ENCODE data around the gene KIF5A. TPM values are rescaled to one million over a fixed set of nuclear protein-coding genes. Genes with fewer than 3 reads are reported as not detected.

Gene KIF5A
- total RNA-seq, 2 donors from 2014 or later, result 2.3 to 4.5 TPM

DNA sequence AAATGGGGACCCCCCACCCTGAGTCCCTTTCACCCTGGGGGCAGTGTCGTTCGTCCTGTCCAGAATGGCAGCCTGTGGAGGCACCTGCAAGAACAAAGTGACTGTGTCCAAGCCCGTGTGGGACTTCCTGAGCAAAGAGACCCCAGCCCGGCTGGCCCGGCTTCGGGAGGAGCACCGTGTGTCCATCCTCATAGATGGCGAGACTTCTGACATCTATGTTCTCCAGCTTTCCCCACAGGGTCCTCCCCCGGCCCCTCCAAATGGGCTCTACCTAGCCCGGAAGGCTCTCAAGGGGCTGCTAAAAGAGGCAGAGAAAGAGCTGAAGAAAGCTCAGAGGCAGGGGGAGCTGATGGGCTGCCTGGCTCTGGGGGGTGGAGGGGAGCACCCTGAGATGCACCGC lies 57.0 kb downstream of the KIF5A start:
- H3K9me3 Mint-ChIP-seq, result no peaks in the 10 kb centered on the region
- peaks cover 15% of the 10 kb centered on the region for H3K27me3 ChIP-seq (ENCODE audit: control insufficient read depth, insufficient read depth, low read length, poor library complexity, severe bottlenecking)
- H3K27ac ChIP-seq (ENCODE audit: low read depth, low read length), result no peak overlapping the region
- H3K36me3 ChIP-seq (ENCODE audit: control insufficient read depth, insufficient read depth, low read length), result peaks cover 16% of the 10 kb centered on the region
- H3K4me1 Mint-ChIP-seq, result peaks cover 26% of the 10 kb centered on the region
- no peak overlapping the region for H3K27ac Mint-ChIP-seq
- H3K36me3 Mint-ChIP-seq (ENCODE audit: low read depth), result peaks cover 23% of the 10 kb centered on the region
- peaks cover 16% of the 10 kb centered on the region for H3K27me3 Mint-ChIP-seq (ENCODE audit: insufficient read depth)
- H3K4me1 ChIP-seq (ENCODE audit: control insufficient read depth, insufficient read depth, low read length), result peaks cover 7% of the 10 kb centered on the region
- no peak overlapping the region for H3K9ac ChIP-seq (ENCODE audit: extremely low read depth, low read length, poor library complexity, severe bottlenecking)
- TF ChIP-seq, protein P1, sequence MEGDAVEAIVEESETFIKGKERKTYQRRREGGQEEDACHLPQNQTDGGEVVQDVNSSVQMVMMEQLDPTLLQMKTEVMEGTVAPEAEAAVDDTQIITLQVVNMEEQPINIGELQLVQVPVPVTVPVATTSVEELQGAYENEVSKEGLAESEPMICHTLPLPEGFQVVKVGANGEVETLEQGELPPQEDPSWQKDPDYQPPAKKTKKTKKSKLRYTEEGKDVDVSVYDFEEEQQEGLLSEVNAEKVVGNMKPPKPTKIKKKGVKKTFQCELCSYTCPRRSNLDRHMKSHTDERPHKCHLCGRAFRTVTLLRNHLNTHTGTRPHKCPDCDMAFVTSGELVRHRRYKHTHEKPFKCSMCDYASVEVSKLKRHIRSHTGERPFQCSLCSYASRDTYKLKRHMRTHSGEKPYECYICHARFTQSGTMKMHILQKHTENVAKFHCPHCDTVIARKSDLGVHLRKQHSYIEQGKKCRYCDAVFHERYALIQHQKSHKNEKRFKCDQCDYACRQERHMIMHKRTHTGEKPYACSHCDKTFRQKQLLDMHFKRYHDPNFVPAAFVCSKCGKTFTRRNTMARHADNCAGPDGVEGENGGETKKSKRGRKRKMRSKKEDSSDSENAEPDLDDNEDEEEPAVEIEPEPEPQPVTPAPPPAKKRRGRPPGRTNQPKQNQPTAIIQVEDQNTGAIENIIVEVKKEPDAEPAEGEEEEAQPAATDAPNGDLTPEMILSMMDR (conservative IDR thresholded peaks at IDR 0.05), result no peak
- no peak for DNase-seq
- no peaks in the 10 kb centered on the region for H3K9me3 ChIP-seq (ENCODE audit: control insufficient read depth, low read length)
- no peak overlapping the region for H3K4me3 ChIP-seq (ENCODE audit: low read length)
- 90 to 92% methylated on average over 2 to 11 of the region's 11 CpGs for WGBS, 2 experiments (ENCODE audit: insufficient coverage in 1 of 2, insufficient read length in 1 of 2)
- no peak overlapping the region for H3K4me3 Mint-ChIP-seq

DNA sequence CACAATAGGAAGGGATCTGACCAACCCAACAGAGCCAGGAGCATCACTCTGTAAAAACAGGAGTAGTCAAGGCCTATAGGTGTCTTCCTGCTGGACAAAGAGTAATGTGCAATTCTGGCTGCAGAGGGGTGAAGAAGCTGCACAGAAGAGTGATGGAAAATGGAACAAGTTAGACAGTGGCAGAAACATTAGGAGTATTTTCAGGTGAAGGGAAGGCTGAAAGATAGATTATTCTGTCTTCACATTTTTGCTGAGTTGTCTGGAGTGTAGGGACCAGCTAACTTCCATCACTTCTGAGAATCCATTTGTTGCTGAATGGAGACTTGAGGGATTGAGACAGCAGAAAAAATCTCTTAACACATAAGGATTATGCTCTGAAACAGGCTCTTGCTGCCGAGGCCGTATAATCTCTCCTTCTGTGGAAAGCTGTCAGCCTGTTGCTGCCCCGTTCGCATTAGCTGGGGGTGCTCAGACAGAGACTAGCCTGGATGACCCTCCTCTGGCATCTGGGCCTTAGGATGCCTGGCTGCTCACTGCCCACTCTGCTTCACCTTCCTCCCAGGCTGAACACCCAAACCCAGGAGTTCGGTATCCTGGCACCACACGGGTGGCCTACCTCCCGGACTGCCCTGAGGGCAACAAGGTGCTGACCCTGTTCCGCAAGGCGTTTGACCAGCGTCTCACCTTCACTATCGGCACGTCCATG lies 58.3 kb downstream of the KIF5A start:
- H3K36me3 ChIP-seq (ENCODE audit: control insufficient read depth, insufficient read depth, low read length), result peaks cover 4% of the 10 kb centered on the region
- Mint-ChIP-seq H3K9me3 (no peaks in the 10 kb centered on the region), H3K27ac (no peak overlapping the region), H3K27me3 (ENCODE audit: insufficient read depth) (peaks cover 29% of the 10 kb centered on the region), H3K4me1 (peaks cover 26% of the 10 kb centered on the region), H3K4me3 (no peak overlapping the region), H3K36me3 (ENCODE audit: low read depth) (peaks cover 16% of the 10 kb centered on the region)
- WGBS, 2 experiments (ENCODE audit: insufficient coverage in 1 of 2, insufficient read length in 1 of 2), result 88 to 92% methylated on average over 12 of the region's 12 CpGs
- H3K27me3 ChIP-seq (ENCODE audit: control insufficient read depth, insufficient read depth, low read length, poor library complexity, severe bottlenecking), result peaks cover 22% of the 10 kb centered on the region
- no peaks in the 10 kb centered on the region for H3K9me3 ChIP-seq (ENCODE audit: control insufficient read depth, low read length)
- no peak overlapping the region for H3K27ac ChIP-seq (ENCODE audit: low read depth, low read length)
- peaks cover 7% of the 10 kb centered on the region for H3K4me1 ChIP-seq (ENCODE audit: control insufficient read depth, insufficient read depth, low read length)
- DNase-seq, result no peak
- H3K9ac ChIP-seq (ENCODE audit: extremely low read depth, low read length, poor library complexity, severe bottlenecking), result no peak overlapping the region
- TF ChIP-seq, protein P1 (conservative IDR thresholded peaks at IDR 0.05), result no peak
- no peak overlapping the region for H3K4me3 ChIP-seq (ENCODE audit: low read length)

DNA sequence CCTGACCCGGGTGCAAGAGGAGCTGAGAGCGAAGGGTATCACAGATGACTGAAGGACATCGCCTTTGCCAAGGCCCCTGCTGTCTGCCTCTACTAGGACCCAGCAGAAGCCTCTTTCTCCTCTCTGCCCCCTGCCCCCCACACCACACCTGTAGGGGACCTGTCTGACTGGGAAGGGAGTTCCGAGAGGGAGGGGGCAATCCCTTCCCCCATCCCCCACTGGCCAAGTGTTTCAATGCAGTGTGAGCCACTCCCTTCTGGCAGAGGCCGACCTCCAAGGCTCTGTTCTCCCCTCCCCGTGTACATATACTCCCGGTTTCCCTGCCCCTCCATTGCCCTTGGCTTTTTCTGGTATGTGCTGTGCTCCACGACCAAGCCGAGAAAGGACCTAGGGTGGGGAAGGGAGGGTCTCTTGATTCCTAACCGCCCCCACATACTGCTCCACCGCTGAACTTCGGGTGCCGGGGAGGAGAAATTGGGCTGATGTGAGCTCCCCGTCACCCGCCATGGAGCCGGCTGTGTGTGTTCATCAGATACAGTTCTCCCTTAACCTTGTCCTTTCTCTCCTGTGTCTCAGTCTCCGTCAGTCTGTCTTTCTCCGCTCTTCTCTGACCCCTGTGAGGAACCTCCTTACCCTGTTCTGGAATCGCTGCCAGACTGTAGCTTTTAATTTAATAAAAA lies 59.4 kb downstream of the KIF5A start:
- Mint-ChIP-seq H3K4me1 (peaks cover 17% of the 10 kb centered on the region), H3K27ac (no peak overlapping the region), H3K27me3 (ENCODE audit: insufficient read depth) (peaks cover 40% of the 10 kb centered on the region), H3K36me3 (ENCODE audit: low read depth) (peaks cover 20% of the 10 kb centered on the region), H3K9me3 (no peaks in the 10 kb centered on the region), H3K4me3 (peak overlapping the region; percentile 63)
- peaks cover 22% of the 10 kb centered on the region for H3K27me3 ChIP-seq (ENCODE audit: control insufficient read depth, insufficient read depth, low read length, poor library complexity, severe bottlenecking)
- no peak overlapping the region for H3K4me3 ChIP-seq (ENCODE audit: low read length)
- peaks cover 4% of the 10 kb centered on the region for H3K4me1 ChIP-seq (ENCODE audit: control insufficient read depth, insufficient read depth, low read length)
- H3K36me3 ChIP-seq (ENCODE audit: control insufficient read depth, insufficient read depth, low read length), result peaks cover 4% of the 10 kb centered on the region
- 47 to 57% methylated on average over 4 to 18 of the region's 19 CpGs for WGBS, 2 experiments (ENCODE audit: insufficient coverage in 1 of 2, insufficient read length in 1 of 2)
- H3K9ac ChIP-seq (ENCODE audit: extremely low read depth, low read length, poor library complexity, severe bottlenecking), result no peak overlapping the region
- H3K9me3 ChIP-seq (ENCODE audit: control insufficient read depth, low read length), result no peaks in the 10 kb centered on the region
- TF ChIP-seq, protein P1 (conservative IDR thresholded peaks at IDR 0.05), result no peak
- DNase-seq, result peak; percentile 80
- H3K27ac ChIP-seq (ENCODE audit: low read depth, low read length), result no peak overlapping the region

All from endodermal cell (in vitro differentiated cells).